CD14-positive monocyte (primary cell): ENCODE measurements around the gene ECM2. TPM values are rescaled to one million over a fixed set of nuclear protein-coding genes. Genes with fewer than 3 reads are reported as not detected.

ENCODE experiments used
- DNase-seq, 3 donors: peaks; one replicate each; pipeline ENCODE4 v3.0.0-alpha.2; 2011 to 2022
- H2AFZ ChIP-seq: 2 replicates; pipeline ENCODE4 v1.6.0; 2012; ENCODE audit warnings: mild to moderate bottlenecking, low read depth, low read length, inconsistent platforms; ENCODE audit not compliant: insufficient read depth, poor library complexity, severe bottlenecking
- H3K27ac ChIP-seq, 2 donors: 1 replicate in 1 of 2; 2 replicates in 1 of 2; pipeline ENCODE4 v1.5.1; 2012 to 2013; ENCODE audit warnings: low read length in 2 of 2, control low read depth in 1 of 2, inconsistent platforms in 1 of 2, low read depth in 1 of 2, mild to moderate bottlenecking in 1 of 2
- H3K27me3 ChIP-seq, 2 donors: one replicate each; pipeline versions ENCODE4 v1.6.0 to v1.6.1; 2011 to 2013; ENCODE audit warnings: low read length in 2 of 2; ENCODE audit not compliant: control insufficient read depth in 2 of 2, insufficient read depth in 2 of 2
- H3K36me3 ChIP-seq, 2 donors: replicated peaks in 1 of 2; 1 replicate in 1 of 2; 2 replicates in 1 of 2; pipeline versions ENCODE4 v1.5.1 to v1.6.1; 2012 to 2013; ENCODE audit warnings: low read length in 2 of 2, control low read depth in 1 of 2, inconsistent platforms in 1 of 2, mild to moderate bottlenecking in 1 of 2; ENCODE audit not compliant: insufficient read depth in 2 of 2, control insufficient read depth in 1 of 2
- H3K4me1 ChIP-seq, 2 donors: 1 replicate in 1 of 2; 2 replicates in 1 of 2; pipeline versions ENCODE4 v1.5.1 to v1.6.1; 2012 to 2013; ENCODE audit warnings: low read length in 2 of 2, control low read depth in 1 of 2, inconsistent platforms in 1 of 2, mild to moderate bottlenecking in 1 of 2, moderate library complexity in 1 of 2; ENCODE audit not compliant: insufficient read depth in 2 of 2, control insufficient read depth in 1 of 2
- H3K4me2 ChIP-seq: replicated peaks from 2 replicates; pipeline ENCODE3; 2012; ENCODE audit warnings: low read length, moderate library complexity, mild to moderate bottlenecking; ENCODE audit not compliant: poor library complexity, severe bottlenecking; ENCODE audit errors: extremely low read depth
- H3K4me3 ChIP-seq, 3 experiments: fragments of 200-600 bp in 1 of 3; sonication (generic) in 1 of 3; replicated peaks in 1 of 3; 1 replicate in 2 of 3; 2 replicates in 1 of 3; pipeline ENCODE4 v1.5.1; 2011 to 2013; ENCODE audit warnings: low read length in 3 of 3, mild to moderate bottlenecking in 3 of 3, control low read depth in 2 of 3, low read depth in 2 of 3, inconsistent platforms in 1 of 3, moderate library complexity in 1 of 3
- H3K79me2 ChIP-seq: 2 replicates; pipeline ENCODE4 v1.6.0; 2012; ENCODE audit warnings: mild to moderate bottlenecking, control low read depth, inconsistent platforms, low read length, moderate library complexity; ENCODE audit not compliant: insufficient read depth
- H3K9ac ChIP-seq: 2 replicates; pipeline ENCODE4 v1.6.0; 2017; ENCODE audit warnings: low read length, mild to moderate bottlenecking; ENCODE audit not compliant: insufficient read depth, poor library complexity, severe bottlenecking
- H3K9me3 ChIP-seq, 2 donors: replicated peaks in 1 of 2; 1 replicate in 1 of 2; 2 replicates in 1 of 2; pipeline versions ENCODE4 v1.5.1 to v1.6.1; 2012 to 2013; ENCODE audit warnings: low read length in 2 of 2, control low read depth in 1 of 2; ENCODE audit not compliant: control insufficient read depth in 1 of 2, insufficient read depth in 1 of 2
- H4K20me1 ChIP-seq: 2 replicates; pipeline ENCODE4 v1.6.0; 2012; ENCODE audit warnings: mild to moderate bottlenecking, low read length, control low read depth, moderate library complexity; ENCODE audit not compliant: insufficient read depth
- H3K27ac Mint-ChIP-seq, 7 donors: one replicate each; pipeline ENCODE4 v1.8.0; 2020; ENCODE audit warnings: mild to moderate bottlenecking in 7 of 7, mixed read lengths in 7 of 7, moderate library complexity in 6 of 7, inconsistent platforms in 2 of 7
- H3K27me3 Mint-ChIP-seq, 3 donors: one replicate each; pipeline ENCODE4 v1.8.0; 2021 to 2022; ENCODE audit warnings: low read depth in 3 of 3, mild to moderate bottlenecking in 3 of 3, mixed read lengths in 3 of 3, moderate library complexity in 3 of 3, inconsistent platforms in 1 of 3
- H3K36me3 Mint-ChIP-seq, 2 donors: one replicate each; pipeline ENCODE4 v1.8.0; 2020; ENCODE audit warnings: mixed read lengths in 2 of 2, inconsistent platforms in 1 of 2, mild to moderate bottlenecking in 1 of 2
- H3K4me1 Mint-ChIP-seq: one replicate; pipeline ENCODE4 v1.8.0; 2020; ENCODE audit warnings: mild to moderate bottlenecking, mixed read lengths
- H3K4me3 Mint-ChIP-seq, 2 donors: one replicate each; pipeline ENCODE4 v1.8.0; 2020; ENCODE audit warnings: mild to moderate bottlenecking in 2 of 2, mixed read lengths in 2 of 2, moderate library complexity in 1 of 2
- H3K9me3 Mint-ChIP-seq, 7 donors: one replicate each; pipeline ENCODE4 v1.8.0; 2020 to 2022; ENCODE audit warnings: mixed read lengths in 7 of 7, mild to moderate bottlenecking in 6 of 7, moderate library complexity in 6 of 7, inconsistent platforms in 2 of 7
- CTCF ChIP-seq: fragments of 200-600 bp; IDR thresholded peaks from one replicate; pipeline ENCODE4 v1.8.0; 2022; ENCODE audit warnings: antibody characterized with exemption, mild to moderate bottlenecking
- WGBS: methylation state at CpG from one replicate; pipeline ENCODE4 v1.1.5; 2013; ENCODE audit warnings: missing lambda C conversion rate; ENCODE audit not compliant: insufficient coverage; 5-methylcytosine and 5-hydroxymethylcytosine counted together
- intact Hi-C, 2 donors: fragments of 100-400 bp; cut with micrococcal nuclease; formaldehyde crosslinking; loops; one replicate each; pipeline versions ENCODE4 v1.15.0 to v1.15.1; 2023
- polyA plus RNA-seq, 3 donors: library from polyadenylated mRNA; depleted of rRNA in 1 of 3; unstranded in 2 of 3; stranded (reverse) in 1 of 3; fragments of 300-500 nt in 2 of 3; fragments of >200 nt in 1 of 3; fragmentation: Illumina TruSeq in 2 of 3; gene quantifications; 1 replicate in 2 of 3; 2 replicates in 1 of 3; pipeline ENCODE4 v1.2.3, GENCODE V29; 2012 to 2021

Gene ECM2
- polyA plus RNA-seq, 3 donors, result 0.15 TPM; not detected in 2

DNA sequence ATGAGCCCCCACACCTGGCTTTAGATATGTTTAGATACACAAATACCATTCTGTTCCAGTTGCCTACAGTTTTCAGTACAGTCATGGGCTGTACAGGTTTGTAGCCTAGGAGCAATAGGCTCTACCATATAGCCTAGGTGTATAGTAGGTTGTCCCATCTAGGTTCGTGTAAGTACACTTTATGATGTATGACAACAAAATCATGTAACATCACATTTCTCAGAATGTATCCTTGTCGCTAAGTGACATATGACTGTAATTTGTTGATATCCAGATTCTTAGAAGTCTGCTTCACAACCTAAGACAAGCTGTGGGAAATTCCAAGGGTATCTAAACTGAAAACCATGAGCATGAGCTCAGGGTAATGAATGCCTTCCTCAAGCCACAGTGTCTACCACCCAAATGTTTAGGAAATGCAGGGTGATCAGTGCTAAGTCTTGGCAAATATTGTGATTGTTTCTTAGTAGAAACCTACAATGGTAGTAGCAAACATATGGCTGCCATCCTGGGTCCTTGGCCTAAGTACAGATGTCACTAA is 8.4 kb downstream of the ECM2 start:
- H3K4me3 Mint-ChIP-seq, result no peak overlapping the region
- Histone ChIP-seq H4K20me1 (no peaks in the 10 kb centered on the region), H3K27ac (no peak overlapping the region), H2AFZ (no peak overlapping the region), H3K36me3 (no peaks in the 10 kb centered on the region), H3K27me3 (no peaks in the 10 kb centered on the region), H3K4me1 (no peaks in the 10 kb centered on the region), H3K9ac (no peak overlapping the region), H3K4me2 (no peak overlapping the region), H3K4me3 (no peak overlapping the region), H3K9me3 (no peaks in the 10 kb centered on the region), H3K79me2 (no peaks in the 10 kb centered on the region)
- 100% methylated on average over 1 of the region's 2 CpGs for WGBS
- no peak for TF ChIP-seq CTCF
- H3K4me1 Mint-ChIP-seq, result no peaks in the 10 kb centered on the region
- H3K27ac Mint-ChIP-seq, result no peak overlapping the region
- intact Hi-C loops, result no loop called here
- peaks cover 0 to 2% (median 1%) of the 10 kb centered on the region in 7 donors for H3K9me3 Mint-ChIP-seq
- DNase-seq, result no peak
- H3K27me3 Mint-ChIP-seq, result no peaks in the 10 kb centered on the region
- H3K36me3 Mint-ChIP-seq, result peaks cover 5 to 7% of the 10 kb centered on the region in 2 donors

DNA sequence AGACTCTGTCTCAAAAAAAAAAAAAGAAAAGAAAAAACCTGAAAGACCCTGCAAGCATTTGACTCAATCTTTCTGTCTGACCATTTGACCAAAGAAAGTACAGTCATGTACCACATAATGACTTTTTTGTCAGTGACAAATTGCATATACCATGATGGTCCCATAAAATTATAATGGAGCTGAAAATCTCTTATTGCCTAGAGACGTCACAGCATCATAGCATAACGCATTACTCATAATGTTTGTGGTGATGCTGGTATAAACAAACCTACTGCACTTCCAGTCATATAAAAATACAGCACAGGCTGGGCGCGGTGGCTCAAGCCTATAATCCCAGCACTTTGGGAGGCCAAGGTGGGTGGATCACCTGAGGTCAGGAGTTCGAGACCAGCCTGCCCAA is 10.5 kb downstream of the ECM2 start:
- Histone ChIP-seq H2AFZ (no peak overlapping the region), H3K27ac (no peak overlapping the region), H3K4me3 (no peak overlapping the region), H4K20me1 (no peaks in the 10 kb centered on the region), H3K27me3 (no peaks in the 10 kb centered on the region), H3K4me1 (no peaks in the 10 kb centered on the region), H3K36me3 (no peaks in the 10 kb centered on the region), H3K9ac (no peak overlapping the region), H3K79me2 (no peaks in the 10 kb centered on the region), H3K4me2 (no peak overlapping the region), H3K9me3 (no peaks in the 10 kb centered on the region)
- Mint-ChIP-seq H3K36me3 (peaks cover 4 to 5% of the 10 kb centered on the region in 2 donors), H3K9me3 (no peaks in the 10 kb centered on the region), H3K27ac (no peak overlapping the region), H3K27me3 (peaks cover 0 to 1% (median 0%) of the 10 kb centered on the region in 3 donors), H3K4me1 (no peaks in the 10 kb centered on the region), H3K4me3 (no peak overlapping the region)
- no peak for TF ChIP-seq CTCF
- DNase-seq, result no peak
- intact Hi-C loops, result no loop called here
- no CpG with 5 or more reads among the region's 5 CpGs for WGBS
